ENCODE data around the gene SLC9A3.

SLC9A3 gene

DNA sequence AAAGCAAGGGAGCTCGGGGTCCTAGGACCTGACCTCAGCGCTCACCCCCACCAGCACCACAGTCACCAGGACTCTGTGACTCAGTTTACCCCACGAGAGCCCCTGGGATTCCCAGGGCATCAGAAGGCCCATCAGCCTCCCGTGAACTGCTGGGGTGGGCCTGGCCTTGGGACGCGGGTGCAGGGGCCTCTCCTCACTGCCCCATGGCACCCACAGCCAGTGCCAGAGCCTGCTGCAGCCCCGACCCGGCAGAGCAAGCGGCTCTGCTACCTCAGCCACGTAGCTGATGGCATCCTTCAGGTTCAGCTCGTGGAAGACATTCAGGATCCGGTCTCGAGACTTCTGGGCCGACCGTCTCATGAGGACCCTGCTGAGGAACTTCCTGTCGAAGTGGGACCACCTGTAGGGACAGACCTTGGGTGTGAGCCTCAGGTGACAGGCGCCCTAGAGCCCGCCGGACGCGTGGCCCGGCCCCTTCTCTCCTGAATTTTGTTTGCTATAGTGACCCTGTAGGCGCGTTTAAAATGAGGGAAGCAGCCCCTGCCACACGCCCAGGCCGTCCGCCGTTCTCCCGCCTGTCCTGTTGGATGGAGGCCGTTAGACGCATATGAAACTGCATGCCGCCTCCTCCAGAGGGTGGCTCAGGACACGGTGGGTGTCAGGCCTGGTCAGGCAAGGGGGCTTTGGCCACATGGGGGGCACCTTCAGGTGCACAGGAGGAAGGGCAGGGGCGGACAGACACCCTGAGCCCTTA, 44.5 kb downstream of the SLC9A3 start:
- Histone ChIP-seq H2AFZ (ENCODE audit: low read depth) (no peak overlapping the region), H3K9ac (no peak overlapping the region), H3K4me1 (ENCODE audit: low read depth, poor library complexity, severe bottlenecking) (no peaks in the 10 kb centered on the region), H4K20me1 (ENCODE audit: insufficient read depth) (no peaks in the 10 kb centered on the region), H3K79me2 (ENCODE audit: insufficient read depth, low read depth) (no peaks in the 10 kb centered on the region), H3K27ac (no peak overlapping the region), H3K36me3 (ENCODE audit: insufficient read depth) (no peaks in the 10 kb centered on the region), H3K4me3 (IDR thresholded peaks at IDR 0.05; ENCODE audit: insufficient read depth, low read depth, low read length) (no peak overlapping the region), H3K4me2 (no peak overlapping the region), H3K27me3 (ENCODE audit: insufficient read depth, low read depth) (peaks cover 62% of the 10 kb centered on the region)
- TF ChIP-seq, protein P1, sequence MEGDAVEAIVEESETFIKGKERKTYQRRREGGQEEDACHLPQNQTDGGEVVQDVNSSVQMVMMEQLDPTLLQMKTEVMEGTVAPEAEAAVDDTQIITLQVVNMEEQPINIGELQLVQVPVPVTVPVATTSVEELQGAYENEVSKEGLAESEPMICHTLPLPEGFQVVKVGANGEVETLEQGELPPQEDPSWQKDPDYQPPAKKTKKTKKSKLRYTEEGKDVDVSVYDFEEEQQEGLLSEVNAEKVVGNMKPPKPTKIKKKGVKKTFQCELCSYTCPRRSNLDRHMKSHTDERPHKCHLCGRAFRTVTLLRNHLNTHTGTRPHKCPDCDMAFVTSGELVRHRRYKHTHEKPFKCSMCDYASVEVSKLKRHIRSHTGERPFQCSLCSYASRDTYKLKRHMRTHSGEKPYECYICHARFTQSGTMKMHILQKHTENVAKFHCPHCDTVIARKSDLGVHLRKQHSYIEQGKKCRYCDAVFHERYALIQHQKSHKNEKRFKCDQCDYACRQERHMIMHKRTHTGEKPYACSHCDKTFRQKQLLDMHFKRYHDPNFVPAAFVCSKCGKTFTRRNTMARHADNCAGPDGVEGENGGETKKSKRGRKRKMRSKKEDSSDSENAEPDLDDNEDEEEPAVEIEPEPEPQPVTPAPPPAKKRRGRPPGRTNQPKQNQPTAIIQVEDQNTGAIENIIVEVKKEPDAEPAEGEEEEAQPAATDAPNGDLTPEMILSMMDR (conservative IDR thresholded peaks at IDR 0.05; ENCODE audit: low read depth, low read length), result no peak

DNA sequence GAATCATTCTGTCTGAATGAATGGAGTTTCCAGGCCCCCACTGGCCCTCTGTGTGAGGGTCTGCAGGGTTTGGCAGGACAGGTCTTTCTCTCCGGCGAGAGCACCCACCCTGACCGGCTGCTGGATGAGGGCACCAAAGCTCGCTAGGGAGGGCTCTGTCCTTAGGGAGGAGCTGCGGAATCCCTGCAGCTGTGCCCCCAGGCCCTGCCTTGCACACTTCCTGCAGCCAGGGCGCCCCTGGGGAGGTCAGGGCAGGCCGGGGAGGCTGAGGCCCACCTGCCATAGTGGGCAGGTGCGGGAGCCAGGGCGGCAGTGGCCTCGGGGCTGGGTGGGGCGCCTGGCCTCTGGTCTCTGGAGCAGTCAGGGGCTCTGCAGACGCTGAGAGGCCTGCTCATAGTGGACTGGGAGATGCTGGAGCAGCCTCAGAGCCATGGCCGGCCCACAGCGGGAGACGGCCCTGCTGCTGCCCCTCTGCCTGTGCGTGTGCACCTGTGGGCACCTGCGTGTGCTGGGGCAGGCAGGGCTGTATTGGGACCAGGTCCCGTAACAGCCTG, 45.2 kb downstream of the SLC9A3 start:
- Histone ChIP-seq H4K20me1 (ENCODE audit: insufficient read depth) (no peaks in the 10 kb centered on the region), H3K4me3 (IDR thresholded peaks at IDR 0.05; ENCODE audit: insufficient read depth, low read depth, low read length) (no peak overlapping the region), H3K4me2 (no peak overlapping the region), H3K79me2 (ENCODE audit: insufficient read depth, low read depth) (no peaks in the 10 kb centered on the region), H3K27ac (no peak overlapping the region), H3K36me3 (ENCODE audit: insufficient read depth) (no peaks in the 10 kb centered on the region), H3K4me1 (ENCODE audit: low read depth, poor library complexity, severe bottlenecking) (no peaks in the 10 kb centered on the region), H2AFZ (ENCODE audit: low read depth) (no peak overlapping the region), H3K9ac (no peak overlapping the region), H3K27me3 (ENCODE audit: insufficient read depth, low read depth) (peaks cover 58% of the 10 kb centered on the region)
- TF ChIP-seq, protein P1 (conservative IDR thresholded peaks at IDR 0.05; ENCODE audit: low read depth, low read length), result no peak

DNA sequence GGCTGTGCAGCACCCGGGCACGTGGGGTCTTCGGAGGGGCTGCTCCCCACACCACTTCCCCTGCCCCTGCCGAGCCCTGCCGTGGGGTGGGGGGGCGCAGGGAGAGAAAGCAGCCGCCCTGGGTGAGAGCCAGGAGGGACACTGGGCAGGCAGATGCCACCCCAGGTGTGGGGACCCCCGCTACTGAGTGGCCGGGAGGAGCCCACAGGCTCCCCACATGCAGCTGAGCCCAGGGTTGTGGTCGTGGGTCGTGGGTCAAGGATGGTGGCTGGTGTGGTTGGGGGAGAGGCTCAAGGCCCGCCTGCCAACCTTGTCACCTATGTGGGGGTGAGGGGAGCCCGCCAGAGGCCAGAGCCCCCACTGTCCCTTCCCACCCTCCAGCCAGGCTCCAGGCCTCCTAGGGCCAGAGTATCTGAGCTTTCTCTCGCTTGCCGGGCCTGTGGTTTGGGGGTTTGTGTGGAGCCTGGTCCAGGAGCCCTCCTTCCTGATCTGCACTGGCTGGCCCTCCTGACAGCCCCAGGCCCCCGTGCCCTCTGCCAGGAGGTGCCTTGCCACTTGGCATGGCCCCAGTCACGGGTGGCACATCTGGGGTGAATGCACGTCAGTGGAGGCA, 45.8 kb downstream of the SLC9A3 start:
- no peak overlapping the region for H2AFZ ChIP-seq (ENCODE audit: low read depth)
- no peaks in the 10 kb centered on the region for H3K4me1 ChIP-seq (ENCODE audit: low read depth, poor library complexity, severe bottlenecking)
- H3K4me2 ChIP-seq, result no peak overlapping the region
- no peaks in the 10 kb centered on the region for H4K20me1 ChIP-seq (ENCODE audit: insufficient read depth)
- TF ChIP-seq, protein P1 (conservative IDR thresholded peaks at IDR 0.05; ENCODE audit: low read depth, low read length), result no peak
- H3K36me3 ChIP-seq (ENCODE audit: insufficient read depth), result no peaks in the 10 kb centered on the region
- no peaks in the 10 kb centered on the region for H3K79me2 ChIP-seq (ENCODE audit: insufficient read depth, low read depth)
- no peak overlapping the region for H3K27ac ChIP-seq
- no peak overlapping the region for H3K4me3 ChIP-seq (IDR thresholded peaks at IDR 0.05; ENCODE audit: insufficient read depth, low read depth, low read length)
- peaks cover 54% of the 10 kb centered on the region for H3K27me3 ChIP-seq (ENCODE audit: insufficient read depth, low read depth)
- no peak overlapping the region for H3K9ac ChIP-seq

DNA sequence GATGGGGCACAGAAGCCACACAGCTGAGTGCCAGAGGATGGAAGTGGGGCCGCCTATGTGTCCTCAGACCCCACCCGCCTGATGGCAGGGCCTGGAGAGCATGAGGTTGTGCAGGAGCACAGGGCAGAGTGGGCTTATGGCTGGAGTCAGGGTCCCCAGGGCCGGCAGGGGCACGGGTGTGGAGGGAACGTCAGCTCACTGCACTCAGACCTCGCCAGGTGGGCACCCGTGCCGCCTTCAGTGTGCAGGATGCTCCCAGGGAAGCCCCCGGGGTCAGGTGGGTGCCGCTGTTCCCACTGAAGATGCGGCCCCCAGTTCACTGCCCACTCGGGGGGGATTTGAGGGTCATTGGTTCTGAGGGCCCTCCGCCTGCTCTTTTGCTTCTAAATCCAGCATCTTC, 46.4 kb downstream of the SLC9A3 start:
- no peak overlapping the region for H3K9ac ChIP-seq
- TF ChIP-seq, protein P1 (conservative IDR thresholded peaks at IDR 0.05; ENCODE audit: low read depth, low read length), result no peak
- H3K27ac ChIP-seq, result no peak overlapping the region
- no peaks in the 10 kb centered on the region for H3K79me2 ChIP-seq (ENCODE audit: insufficient read depth, low read depth)
- H3K27me3 ChIP-seq (ENCODE audit: insufficient read depth, low read depth), result peaks cover 48% of the 10 kb centered on the region
- H3K4me3 ChIP-seq (IDR thresholded peaks at IDR 0.05; ENCODE audit: insufficient read depth, low read depth, low read length), result no peak overlapping the region
- H3K4me1 ChIP-seq (ENCODE audit: low read depth, poor library complexity, severe bottlenecking), result no peaks in the 10 kb centered on the region
- H4K20me1 ChIP-seq (ENCODE audit: insufficient read depth), result no peaks in the 10 kb centered on the region
- H2AFZ ChIP-seq (ENCODE audit: low read depth), result no peak overlapping the region
- H3K4me2 ChIP-seq, result no peak overlapping the region
- H3K36me3 ChIP-seq (ENCODE audit: insufficient read depth), result no peaks in the 10 kb centered on the region
